RCC 7860 (cell line): ENCODE measurements around the gene ITGA3.
A peak's percentile ranks its signal among the peaks of the same experiment; 100 is the strongest.

Experiments
- DNase-seq: peaks from one replicate; pipeline ENCODE4 v3.0.0-alpha.2; 2015; ENCODE audit warnings: low spot score
- FAIRE-seq: peaks from 2 replicates; lab custom pipeline; 2012; peaks lifted over from hg19 to GRCh38; lab: Jason Lieb, UNC

Gene ITGA3

GRCh38 chr17:50123649-50124349 is 67.9 kb downstream of the ITGA3 start:
- peak; percentile 8 for FAIRE-seq
- DNase-seq, result peak; percentile 24

GRCh38 chr17:50125420-50125997 is 69.6 kb downstream of the ITGA3 start:
- no peak for FAIRE-seq

GRCh38 chr17:50127697-50128361 is 71.9 kb downstream of the ITGA3 start:
- FAIRE-seq, result no peak
- peak; percentile 45 for DNase-seq

More at GRCh38 chr17:50125420-50125997, 69.6 kb downstream of the ITGA3 start:
- DNase-seq, result no peak

GRCh38 chr17:50128441-50129352 is 72.8 kb downstream of the ITGA3 start:
- FAIRE-seq (no peak), DNase-seq (no peak)

- no peak for DNase-seq
- no peak for FAIRE-seq
Measured at GRCh38 chr17:50129353-50129727, 73.4 kb downstream of the ITGA3 start.

- DNase-seq (no peak), FAIRE-seq (no peak)
Measured at GRCh38 chr17:50129728-50130558, 74.0 kb downstream of the ITGA3 start, which contains the start of gene SAMD14. Gene SAMD14 (minus strand): TSS chr17:50130160. CDS start chr17:50124959, 5,201 bp downstream.

GRCh38 chr17:50130559-50131305 is 74.8 kb downstream of the ITGA3 start:
- no peak for DNase-seq
- FAIRE-seq, result no peak

- FAIRE-seq, result no peak
- DNase-seq, result no peak
Measured at GRCh38 chr17:50132104-50132794, 76.3 kb downstream of the ITGA3 start.

- DNase-seq, result peak; percentile 17
- no peak for FAIRE-seq
Measured at GRCh38 chr17:50133028-50133768, 77.3 kb downstream of the ITGA3 start.

- DNase-seq (no peak), FAIRE-seq (no peak)
Measured at GRCh38 chr17:50133769-50134099, 77.8 kb downstream of the ITGA3 start.

GRCh38 chr17:50134206-50135110 is 78.5 kb downstream of the ITGA3 start:
- DNase-seq (no peak), FAIRE-seq (no peak)

- DNase-seq (no peak), FAIRE-seq (no peak)
Measured at GRCh38 chr17:50135316-50136095, 79.6 kb downstream of the ITGA3 start.

GRCh38 chr17:50136096-50136687 is 80.3 kb downstream of the ITGA3 start:
- no peak for FAIRE-seq

GRCh38 chr17:50137042-50137441 is 81.1 kb downstream of the ITGA3 start:
- FAIRE-seq (no peak), DNase-seq (no peak)

More at GRCh38 chr17:50136096-50136687, 80.3 kb downstream of the ITGA3 start:
- no peak for DNase-seq

- DNase-seq (no peak), FAIRE-seq (no peak)
Measured at GRCh38 chr17:50139185-50139783, 83.4 kb downstream of the ITGA3 start.
